Upper lobe of left lung (tissue), 4 donors: ENCODE results near the gene ADK.

Source experiments
- CTCF ChIP-seq, 6 experiments: fragments of 450-650 bp in 4 of 6; fragments of 200-600 bp in 2 of 6; sonication (generic) in 2 of 6; IDR thresholded peaks; one replicate each; pipeline ENCODE4 v1.5.1; 2016 to 2019; ENCODE audit warnings: antibody characterized with exemption in 6 of 6
- POLR2A ChIP-seq, 4 donors: fragments of 450-650 bp; IDR thresholded peaks; one replicate each; pipeline ENCODE4 v1.5.1; 2016 to 2017; ENCODE audit warnings: antibody characterized with exemption in 4 of 4, mild to moderate bottlenecking in 2 of 4

DNA sequence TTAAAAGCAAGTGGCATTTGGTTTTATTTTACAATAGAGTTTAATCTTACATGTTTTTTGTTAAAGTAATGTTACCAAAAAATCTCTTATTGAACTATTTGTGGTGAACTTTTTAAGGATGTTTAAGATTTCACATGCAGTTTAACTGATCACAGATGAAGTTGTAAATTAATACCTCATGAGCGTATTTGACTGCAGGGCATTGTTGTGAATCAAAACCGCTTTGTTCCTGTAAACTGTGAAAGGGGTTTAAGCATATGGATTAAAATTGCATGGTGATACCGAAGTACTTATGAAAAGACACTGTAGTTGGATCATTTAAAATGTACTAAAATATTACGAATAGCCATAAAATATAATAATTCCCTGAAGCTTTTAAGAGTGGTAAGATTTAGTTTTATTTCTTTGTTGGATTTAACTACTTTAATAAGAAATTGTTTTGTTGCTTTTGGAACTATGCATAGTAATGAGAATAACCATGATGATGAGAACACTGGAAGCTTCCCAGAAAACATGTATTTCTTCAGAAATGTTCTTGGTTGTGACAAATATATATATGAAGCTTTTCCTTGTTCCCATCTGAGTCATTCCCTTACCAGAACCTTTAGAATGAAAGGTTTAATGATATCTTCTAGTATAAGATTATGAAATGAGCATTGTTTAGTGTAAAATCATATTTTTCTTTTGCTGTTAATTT lies 131.3 kb downstream of the ADK start:
- TF ChIP-seq CTCF (IDR thresholded peaks at IDR 0.05), result no peak
- TF ChIP-seq POLR2A (IDR thresholded peaks at IDR 0.05), result no peak
